GM19467 (cell line): Measurements from ENCODE around the gene DHCR24.
"Not testable (repeated sequence)": the region's sequence is repeated elsewhere in the genome, so short reads cannot be mapped to it uniquely, and the experiment has no call there.

Experiments
- ATAC-seq: cut with Tn5 transposase; IDR thresholded peaks from one replicate; pipeline ENCODE4 v1.9.1; 2021; ENCODE audit warnings: mild to moderate bottlenecking, moderate library complexity; ENCODE audit not compliant: unreplicated experiment

The DHCR24 gene

GRCh38 chr1:54886724-54887664 lies at the start of gene DHCR24:
TSS of gene DHCR24 (minus strand) at chr1:54887195. CDS start at chr1:54887119, 76 bp downstream.
- ATAC-seq, result peak; percentile 90

- ATAC-seq, result no peak
These were observed 49.8 kb upstream of the DHCR24 start for GRCh38 chr1:54936791-54937190.

GRCh38 chr1:54934869-54935268 lies 47.9 kb upstream of the DHCR24 start:
- ATAC-seq, result no peak

- ATAC-seq, result not testable (repeated sequence)
These were observed 47.1 kb upstream of the DHCR24 start for GRCh38 chr1:54934081-54934480.

- no peak for ATAC-seq
These were observed 44.4 kb upstream of the DHCR24 start for GRCh38 chr1:54931275-54931840.

- no peak for ATAC-seq
These were observed 42.7 kb upstream of the DHCR24 start for GRCh38 chr1:54929700-54930099.

- ATAC-seq, result no peak
These were observed 41.3 kb upstream of the DHCR24 start for GRCh38 chr1:54928327-54928726.

DNA sequence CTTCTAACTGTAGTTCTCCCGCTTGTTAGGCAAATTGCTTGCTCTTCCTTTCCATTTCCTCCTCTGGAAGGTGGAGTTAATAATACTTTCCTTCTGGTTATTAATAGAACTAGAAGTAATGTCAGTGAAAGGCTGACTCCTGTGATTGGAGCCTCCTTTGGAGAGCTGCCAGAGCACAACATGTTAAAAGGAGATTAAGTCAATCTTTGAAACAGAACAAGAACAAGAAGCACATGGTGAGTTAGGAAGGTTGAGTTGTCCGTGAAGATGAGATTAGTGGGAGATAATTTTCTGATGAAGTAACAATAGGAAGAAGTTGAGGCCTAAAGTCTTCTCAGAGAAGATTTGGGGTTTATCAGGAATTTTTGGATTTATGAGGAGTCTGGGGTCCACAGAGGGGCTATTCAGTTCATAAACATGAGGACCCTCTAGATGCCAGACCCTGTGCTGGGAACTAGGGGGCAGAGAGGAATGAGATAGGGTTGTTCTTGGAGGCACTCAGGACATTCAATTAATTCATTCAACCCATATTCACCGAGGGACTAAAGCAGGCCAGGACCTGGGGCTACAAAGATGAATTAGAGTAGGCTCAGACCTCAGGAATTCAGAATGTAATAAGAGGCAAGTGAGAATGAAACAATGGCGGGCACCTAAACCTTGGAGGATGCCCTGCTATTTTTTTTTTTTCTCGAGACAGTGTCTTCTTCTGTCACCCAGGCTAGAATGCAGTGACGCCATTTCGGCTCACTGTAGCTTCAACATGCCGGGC lies 40.7 kb upstream of the DHCR24 start:
- no peak for ATAC-seq

- no peak for ATAC-seq
These were observed 40.0 kb upstream of the DHCR24 start for GRCh38 chr1:54926970-54927369.

DNA sequence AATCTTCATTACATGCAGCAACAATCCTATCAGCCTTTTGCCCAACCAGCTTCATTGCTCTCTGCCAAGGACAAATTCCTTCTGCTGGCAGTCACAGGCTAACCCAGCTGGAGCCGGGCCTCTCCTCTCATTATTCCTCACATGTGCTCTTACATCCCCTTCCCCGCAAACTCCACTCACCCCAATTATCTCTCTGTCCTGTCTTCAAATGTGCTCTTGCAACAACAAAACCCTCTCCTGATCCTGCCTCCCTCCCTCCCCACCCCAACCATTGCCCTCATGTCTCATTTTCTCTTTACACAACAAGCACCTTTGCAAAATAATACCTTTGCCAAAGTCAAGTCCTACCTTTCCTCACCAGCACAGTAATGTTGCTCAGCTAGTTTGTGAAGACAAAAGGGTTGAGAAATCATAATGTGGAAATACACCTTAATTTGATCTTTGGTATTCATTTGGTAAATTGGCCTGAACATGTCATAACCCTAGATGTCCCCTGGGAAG lies 36.0 kb upstream of the DHCR24 start:
- ATAC-seq, result no peak

DNA sequence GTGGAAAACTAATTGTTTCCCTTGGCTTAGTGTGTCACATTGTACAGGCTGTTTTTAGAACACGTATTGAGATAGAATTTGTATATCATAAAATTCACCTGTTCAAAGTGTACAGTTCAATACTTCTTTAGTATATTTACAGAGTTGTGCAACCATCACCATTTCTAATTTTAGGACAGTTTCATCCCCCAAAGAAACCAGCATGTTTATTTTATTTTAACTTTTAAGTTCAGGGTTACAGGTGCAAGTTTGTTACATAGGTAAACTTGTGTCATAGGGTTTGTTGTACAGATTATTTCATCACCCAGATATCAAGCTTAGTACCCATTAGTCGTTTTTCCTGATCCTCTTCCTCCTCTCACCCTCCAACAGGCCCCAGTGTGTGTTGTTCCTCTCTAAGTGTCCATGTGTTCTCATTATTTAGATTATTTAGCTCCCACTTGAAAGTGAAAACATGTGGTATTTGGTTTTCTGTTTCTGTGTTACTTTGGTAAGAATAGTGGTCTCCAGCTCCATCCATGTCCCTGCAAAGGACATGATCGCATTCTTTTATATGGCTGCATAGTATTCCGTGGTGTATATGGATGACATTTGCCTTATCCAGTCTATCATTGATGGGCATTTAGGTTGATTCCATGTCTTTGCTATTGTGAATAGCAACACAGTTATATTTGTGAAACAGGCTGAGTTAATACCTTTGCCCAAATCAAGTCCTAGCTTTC lies 35.2 kb upstream of the DHCR24 start:
- no peak for ATAC-seq

- no peak for ATAC-seq
These were observed 32.7 kb upstream of the DHCR24 start for GRCh38 chr1:54919367-54920359.

- ATAC-seq, result not testable (repeated sequence)
These were observed 24.1 kb upstream of the DHCR24 start for GRCh38 chr1:54911076-54911475.

- no peak for ATAC-seq
These were observed 19.6 kb upstream of the DHCR24 start for GRCh38 chr1:54906586-54906985.

DNA sequence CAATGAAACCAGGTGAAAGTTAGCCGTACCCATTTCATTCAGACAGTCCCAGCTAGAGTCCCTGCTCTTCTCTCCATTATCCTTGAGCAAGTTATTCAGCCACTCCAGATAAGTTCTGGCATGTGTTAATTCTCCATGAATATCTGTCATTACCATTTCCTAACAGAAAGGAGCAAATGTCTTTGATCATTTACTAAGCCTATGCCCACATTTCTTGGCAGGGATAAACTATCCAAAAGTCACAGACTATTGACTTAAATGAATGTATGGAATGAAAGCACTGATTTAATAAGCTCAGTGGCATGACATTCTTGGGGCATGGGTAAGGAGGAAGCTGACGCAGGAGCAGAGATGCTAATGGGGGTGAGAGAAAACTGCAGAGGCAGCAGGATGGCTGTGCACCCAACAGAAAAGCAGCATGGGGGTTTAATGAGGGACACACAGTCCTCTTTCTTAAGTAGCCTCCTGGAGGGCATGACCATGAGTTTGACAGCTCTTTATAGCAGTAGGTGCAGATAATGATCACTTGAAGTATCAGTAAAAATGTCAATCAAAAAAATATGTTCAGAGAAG lies 17.6 kb upstream of the DHCR24 start:
- ATAC-seq, result no peak

DNA sequence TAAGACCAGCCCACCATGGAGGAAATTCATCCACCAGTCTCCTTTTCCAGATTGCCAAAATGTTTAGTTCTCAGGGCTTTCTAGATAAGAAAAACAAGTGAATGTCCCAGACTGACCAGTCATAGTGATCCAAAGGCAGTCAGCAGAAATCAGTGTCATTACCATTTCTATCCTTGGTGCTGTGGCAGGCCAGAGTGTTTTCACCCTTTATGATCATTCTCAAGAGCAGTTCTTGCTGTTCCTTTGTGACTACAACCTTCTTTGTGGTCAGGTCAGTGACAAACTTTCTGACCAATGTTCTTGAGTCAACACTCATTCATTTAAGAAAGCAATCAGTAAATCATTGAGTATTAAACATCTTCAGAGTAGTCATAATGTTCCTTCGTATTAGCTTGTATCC lies 7.3 kb upstream of the DHCR24 start:
- ATAC-seq, result no peak

DNA sequence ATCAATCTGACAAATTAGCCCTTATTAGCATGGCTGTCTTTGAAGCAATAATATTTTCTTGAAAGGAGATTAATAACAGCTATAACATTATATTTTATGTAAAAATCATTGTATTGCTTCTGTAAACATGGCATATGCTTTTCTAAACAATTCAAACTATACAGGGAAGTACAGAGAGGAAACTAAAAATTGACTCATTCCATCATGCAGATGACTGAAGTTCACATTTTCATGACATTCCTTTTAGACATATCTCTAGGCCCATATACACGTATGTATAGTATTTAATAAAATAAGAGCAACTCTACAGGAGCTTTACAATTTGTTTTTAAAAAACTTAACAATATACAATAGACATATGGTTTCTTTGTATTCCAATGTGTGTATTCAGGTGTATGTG lies 5.6 kb upstream of the DHCR24 start:
- no peak for ATAC-seq

DNA sequence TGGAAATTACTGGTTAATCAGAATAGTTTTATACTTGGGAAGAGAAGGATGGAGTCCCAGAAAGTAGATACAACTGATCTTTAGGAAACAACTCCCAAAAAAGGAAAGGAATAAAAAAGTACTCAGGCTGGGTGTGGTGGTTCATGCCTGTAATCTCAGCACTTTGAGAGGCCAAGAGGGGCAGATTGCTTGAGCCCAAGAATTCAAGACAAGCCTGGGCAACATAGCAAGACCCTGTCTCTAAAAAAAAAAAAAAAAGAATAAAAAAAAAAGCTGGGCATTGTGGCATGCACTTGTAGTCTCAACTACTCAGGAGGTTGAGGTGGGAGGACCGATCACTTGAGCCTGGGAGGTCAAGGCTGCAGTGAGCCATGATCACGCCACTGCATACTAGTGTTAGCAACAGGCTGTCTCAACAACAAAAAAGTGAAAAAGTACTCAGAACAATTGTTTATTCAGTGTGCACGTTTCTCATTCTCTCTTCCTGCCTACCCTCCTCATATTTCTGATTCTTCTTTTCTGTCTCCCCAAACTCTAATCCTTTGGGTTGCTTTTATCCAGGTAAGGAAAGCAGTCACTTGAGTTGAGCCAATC lies 2.2 kb upstream of the DHCR24 start:
- ATAC-seq, result no peak
